HG02852 (cell line): ENCODE data around the gene GAS2L1.

ENCODE experiments used
- ATAC-seq: cut with Tn5 transposase; IDR thresholded peaks from one replicate; pipeline ENCODE4 v1.9.1; 2021; ENCODE audit warnings: mild to moderate bottlenecking, moderate library complexity; ENCODE audit not compliant: unreplicated experiment

Gene GAS2L1

DNA sequence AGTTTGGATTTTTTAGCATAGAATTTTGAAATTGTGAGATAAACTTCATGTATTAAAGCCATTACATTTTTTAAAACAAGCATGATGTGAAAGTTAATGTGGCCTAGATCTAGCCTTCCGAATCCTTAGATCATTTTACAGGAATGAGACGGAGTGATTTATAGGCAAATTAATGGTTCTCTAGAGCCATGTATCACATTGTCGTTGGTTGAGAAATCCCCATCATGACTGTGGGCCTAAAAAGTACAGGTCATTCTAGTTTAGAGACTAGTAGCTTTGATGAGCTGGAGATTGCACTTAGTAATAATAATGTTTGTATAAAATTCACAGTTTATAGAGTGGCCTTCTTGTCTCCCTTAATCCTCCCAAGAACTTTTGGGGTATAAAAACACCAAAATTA lies 31.3 kb upstream of the GAS2L1 start:
- no peak for ATAC-seq

DNA sequence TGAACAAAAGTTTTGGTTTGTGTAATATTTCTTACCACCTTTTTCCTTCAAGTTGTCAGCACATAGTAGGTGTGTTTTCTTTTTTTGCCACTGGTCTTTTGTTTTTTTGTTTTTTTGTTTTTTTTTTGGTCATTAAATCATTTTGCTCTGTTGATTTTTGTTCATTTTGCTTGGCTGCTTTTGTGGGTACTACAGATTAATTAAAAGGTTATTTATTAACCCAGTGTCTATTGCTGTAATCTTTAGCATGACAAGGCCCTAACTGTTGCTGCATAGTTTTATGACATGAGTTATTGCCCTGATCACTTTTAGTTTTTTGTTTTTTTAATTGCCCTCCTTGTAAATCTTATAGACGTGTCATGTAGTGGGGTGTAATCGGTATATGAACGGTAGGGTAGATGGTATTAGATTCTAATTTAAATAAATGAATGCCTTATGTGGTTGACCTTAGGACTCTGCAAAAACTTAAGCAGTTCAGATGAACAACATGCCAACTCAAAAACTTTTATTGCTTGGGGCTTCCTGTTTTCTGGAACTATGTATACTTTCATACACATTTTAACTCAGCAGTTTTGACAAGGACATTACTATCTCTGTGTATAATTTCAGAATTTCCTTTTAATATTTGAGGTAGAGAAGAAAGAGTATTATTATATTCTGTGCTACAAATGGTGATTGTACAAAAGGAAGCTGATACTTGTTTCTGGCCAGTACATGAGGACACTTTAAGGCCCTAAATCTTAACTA lies 30.5 kb upstream of the GAS2L1 start:
- no peak for ATAC-seq

GRCh38 chr22:29277927-29278326 lies 28.5 kb upstream of the GAS2L1 start:
- no peak for ATAC-seq

- ATAC-seq: no peak
These were observed 22.3 kb upstream of the GAS2L1 start for GRCh38 chr22:29284196-29284595.

DNA sequence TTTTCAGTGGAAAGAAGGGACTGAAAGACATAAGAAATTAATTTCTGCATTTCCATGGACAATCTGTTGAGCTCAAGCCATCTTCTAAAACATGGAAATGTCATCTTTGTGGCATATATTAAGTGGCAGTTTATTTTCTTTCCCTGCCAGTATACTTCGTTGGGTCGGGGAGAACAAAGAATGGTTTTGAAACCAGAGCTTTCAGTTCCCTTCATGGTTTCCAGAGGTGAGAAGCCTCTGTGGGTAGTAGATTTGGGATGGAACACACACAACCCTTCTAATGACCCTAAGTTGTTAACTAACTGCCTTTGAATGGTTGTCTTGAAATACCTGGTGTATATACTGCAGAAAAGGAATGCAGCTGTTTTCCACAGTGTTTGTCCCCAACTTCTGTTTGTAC lies 17.6 kb upstream of the GAS2L1 start:
- no peak for ATAC-seq

DNA sequence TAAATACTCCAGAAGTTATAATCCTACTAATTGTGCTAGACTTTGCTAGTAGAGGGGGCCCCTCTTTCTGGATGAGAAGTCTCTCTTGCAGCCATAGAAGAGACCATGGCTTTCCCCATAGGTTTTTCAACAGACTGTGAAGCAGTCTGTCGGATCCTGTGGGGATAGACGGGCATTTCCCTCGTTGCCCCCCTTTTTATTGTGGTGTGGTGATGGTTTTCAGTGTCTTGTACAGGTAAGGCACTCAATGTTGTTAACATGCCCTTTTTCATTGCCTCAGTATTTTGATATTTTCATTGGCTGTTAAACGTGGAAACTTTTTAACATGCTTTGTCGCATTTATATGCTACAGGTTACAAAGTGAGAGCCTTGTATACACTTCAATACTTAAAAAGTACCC lies 16.4 kb upstream of the GAS2L1 start:
- no peak for ATAC-seq

GRCh38 chr22:29291215-29291614 lies 15.2 kb upstream of the GAS2L1 start:
- no peak for ATAC-seq

- no peak for ATAC-seq
These were observed 14.1 kb upstream of the GAS2L1 start for GRCh38 chr22:29292379-29292778.

GRCh38 chr22:29298641-29299040 lies 7.8 kb upstream of the GAS2L1 start:
- no peak for ATAC-seq

DNA sequence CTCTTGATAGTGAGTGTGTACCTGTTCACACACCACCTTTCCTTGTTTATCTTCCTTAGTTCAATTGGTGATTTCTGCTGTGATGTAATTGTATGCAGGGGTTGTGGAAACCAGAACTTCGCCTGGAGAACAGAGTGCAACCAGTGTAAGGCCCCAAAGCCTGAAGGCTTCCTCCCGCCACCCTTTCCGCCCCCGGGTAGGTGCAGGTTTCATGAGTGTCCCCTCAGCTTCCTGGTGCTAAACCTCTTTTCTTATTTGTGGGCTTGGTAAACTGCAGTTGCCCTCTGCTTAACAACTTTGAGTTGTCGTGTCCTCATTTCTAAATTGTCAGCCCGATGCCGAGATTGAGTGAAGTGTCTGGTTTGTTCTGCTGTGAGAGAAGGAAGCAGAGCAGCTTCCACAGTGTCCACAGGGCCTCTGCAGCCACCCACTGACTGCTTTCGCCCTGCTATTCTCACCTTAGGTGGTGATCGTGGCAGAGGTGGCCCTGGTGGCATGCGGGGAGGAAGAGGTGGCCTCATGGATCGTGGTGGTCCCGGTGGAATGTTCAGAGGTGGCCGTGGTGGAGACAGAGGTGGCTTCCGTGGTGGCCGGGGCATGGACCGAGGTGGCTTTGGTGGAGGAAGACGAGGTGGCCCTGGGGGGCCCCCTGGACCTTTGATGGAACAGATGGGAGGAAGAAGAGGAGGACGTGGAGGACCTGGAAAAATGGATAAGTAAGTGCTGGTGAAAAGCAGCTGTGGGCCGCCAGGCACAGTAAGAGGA lies 7.1 kb upstream of the GAS2L1 start:
- no peak for ATAC-seq

DNA sequence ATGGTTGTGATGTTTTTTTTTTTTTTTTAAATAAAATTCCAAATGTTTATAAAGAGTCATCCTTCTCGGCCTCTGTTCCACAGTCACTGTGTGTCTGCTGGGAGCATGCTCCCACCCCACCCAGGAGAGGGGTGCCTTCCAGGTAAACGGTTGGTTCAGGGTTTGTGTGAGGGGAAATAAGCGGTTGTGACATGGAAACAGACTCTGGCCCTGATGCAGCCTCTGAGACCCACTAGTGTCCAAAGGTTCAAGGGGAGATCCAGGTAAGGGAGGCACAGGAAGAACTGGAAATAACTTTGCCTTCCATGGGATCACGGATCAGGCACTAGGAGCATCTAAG lies 6.0 kb upstream of the GAS2L1 start:
- no peak for ATAC-seq

DNA sequence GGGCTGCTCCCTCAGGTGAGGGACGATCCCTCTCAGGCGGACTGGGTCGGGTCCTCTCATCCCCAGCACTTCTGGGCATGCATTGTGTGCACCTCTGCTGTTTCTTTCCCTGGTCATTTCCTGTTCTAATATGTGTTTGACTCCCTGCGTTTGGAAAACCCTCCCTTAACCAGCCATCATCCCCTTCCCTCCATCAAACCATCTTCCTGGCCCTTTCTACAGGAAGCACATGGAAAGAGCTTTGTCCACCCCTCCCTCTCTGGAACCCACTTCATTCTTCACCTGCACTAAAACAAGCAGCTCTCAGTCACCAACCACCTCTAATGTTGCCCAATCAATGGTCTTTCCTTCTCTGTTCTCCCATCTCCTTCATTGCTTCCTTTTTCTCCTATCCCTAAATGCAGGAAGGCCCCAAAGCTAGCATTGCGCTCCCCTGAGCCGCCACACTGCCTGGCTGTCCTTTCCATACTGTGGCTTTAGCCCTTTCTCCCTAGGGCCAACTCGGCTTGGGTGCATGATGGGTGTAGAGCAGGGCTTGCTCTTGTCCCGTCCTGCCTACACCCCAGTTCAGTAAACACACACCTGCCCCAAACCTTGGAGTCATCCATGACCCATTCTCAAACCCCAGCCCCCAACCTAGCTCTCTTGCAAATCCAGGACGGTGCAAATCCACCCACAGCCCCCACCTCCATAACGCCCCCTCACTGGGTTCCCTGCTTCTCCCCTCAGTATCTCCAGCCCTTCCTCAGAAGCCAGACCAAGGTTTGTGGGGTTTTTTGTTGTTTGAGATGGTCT lies 5.4 kb upstream of the GAS2L1 start:
- ATAC-seq: no peak

GRCh38 chr22:29301716-29302401 lies 4.6 kb upstream of the GAS2L1 start:
- no peak for ATAC-seq

DNA sequence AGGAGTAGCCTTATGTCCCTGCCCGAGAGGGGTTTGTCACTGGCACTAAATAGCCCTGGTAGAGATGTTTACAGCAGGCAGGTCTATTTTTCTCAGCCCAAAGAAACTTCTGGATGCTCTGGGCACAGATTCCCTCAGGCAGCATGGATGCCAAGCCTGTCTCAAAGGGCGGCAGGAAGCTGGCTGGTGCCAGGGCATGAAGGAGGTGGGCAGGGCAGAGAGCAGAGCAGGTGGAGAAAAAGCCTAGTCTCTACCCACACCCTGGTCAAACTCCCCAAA lies 4.1 kb upstream of the GAS2L1 start:
- no peak for ATAC-seq

DNA sequence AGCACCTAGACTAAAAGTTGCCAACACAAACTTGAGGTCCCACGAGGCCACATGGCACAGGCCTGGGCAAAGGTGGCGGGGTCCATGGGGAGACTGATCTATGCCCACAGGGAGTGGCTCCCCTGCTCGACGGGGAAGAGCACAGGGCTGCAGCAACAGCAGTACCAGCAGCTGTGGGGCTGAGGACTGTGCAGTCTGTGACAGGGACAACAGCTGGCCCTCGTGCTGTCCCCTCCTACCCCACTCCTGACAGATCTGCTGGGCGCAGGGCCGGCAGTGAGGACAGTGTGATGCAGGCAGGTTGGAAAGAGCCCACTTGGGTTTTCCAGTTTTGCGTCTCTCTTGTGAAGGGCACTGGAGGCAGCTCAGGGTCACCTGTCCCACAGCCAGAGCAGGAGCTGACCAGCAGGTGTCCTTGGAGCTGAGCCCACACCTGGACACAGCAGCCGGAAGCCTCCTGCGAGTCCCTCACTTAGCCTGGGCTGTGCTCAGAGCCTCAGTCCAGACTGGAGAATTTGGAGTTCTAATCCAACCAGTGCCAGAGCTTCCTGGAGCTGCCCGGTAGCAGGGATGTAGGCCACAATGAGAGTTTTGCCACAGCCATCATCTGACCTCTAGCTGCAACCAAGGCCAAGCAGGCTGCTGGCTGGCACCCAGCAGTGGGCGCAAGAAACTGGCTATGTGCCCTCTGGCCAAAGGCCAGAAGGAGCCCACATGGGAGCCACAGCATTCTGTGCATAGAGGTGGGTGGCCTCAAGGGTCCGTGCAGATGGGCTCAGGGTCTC lies 3.6 kb upstream of the GAS2L1 start:
- no peak for ATAC-seq

DNA sequence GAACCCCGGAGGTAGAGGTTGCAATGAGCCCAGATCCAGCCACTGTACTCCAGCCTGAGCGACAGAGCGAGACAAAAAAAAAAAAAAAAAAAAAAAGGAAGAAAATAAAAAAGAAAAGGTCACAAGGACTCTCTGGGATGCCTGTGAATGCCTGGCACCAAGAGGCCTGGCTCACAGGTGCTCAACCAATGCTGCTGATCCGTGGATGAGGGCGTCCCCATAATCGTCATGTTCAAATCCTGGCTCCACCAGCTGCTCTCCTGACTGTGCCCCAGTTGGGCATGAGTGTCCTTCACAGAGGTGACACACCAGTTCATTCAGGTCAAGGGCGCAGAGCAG lies 645 bp upstream of the GAS2L1 start:
- ATAC-seq: no peak

DNA sequence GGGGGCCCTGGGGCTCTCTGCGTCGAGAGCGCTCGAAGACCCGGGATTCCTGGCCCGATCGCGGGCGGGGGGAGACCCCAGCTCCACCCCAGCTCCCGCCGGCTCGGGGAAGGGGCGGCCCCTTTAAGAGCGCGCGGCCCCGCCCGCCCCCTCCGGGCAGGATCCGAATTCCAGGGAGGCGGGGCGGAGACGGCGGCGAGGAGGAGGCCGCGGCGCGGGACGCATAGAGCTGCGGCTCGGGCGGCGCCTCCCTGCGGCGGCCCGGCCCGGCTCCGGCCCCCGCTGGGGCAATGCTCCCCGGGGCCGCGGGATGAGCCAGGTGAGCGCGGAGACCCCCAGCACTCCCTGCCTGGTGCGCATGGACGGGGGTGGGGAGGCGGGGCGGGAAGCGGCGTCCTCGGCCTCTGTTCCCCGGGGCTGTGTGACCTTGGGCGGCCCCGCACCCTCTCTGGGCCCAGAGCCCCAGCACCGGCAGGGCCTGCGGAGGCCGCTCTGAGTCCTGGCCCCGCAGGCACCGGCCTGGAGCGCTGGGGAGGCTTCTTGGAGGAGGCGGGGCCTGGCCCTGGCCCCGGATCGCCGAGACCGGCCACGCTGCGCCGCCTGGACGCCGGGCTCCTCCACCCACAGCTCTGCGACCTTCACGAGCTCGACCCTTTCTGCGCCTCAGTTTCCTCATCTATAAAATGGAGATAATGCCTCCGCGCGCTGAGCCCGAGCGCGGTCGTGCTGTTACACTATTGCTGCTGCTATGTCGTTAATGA lies 565 bp downstream of the GAS2L1 start:
- ATAC-seq: no peak

DNA sequence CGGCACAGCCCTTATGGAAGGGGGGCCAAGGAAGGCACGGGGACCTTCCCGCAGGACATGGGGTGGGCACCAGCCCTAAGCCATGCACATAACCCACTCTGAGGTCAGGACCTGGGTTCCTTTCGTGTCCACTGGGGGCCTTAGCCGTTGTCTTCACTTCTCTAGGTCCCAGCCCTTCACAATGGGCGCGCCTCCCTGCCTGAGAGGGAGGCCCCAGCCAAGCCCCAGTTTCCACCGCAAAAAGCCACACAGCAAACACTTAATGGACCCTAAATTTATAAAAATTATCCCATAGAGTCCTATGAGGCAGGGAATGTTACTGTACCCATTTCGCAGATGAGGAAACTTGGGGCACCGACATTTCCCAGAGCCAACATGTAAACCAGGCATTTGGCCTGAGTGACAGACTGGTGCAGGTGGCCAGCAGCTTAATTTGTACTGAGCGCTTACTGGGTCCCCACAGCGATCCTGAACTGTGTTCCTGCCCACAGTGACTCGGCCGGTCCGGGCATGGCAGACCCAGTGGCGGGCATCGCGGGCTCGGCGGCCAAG lies 1.2 kb downstream of the GAS2L1 start:
- ATAC-seq: no peak

DNA sequence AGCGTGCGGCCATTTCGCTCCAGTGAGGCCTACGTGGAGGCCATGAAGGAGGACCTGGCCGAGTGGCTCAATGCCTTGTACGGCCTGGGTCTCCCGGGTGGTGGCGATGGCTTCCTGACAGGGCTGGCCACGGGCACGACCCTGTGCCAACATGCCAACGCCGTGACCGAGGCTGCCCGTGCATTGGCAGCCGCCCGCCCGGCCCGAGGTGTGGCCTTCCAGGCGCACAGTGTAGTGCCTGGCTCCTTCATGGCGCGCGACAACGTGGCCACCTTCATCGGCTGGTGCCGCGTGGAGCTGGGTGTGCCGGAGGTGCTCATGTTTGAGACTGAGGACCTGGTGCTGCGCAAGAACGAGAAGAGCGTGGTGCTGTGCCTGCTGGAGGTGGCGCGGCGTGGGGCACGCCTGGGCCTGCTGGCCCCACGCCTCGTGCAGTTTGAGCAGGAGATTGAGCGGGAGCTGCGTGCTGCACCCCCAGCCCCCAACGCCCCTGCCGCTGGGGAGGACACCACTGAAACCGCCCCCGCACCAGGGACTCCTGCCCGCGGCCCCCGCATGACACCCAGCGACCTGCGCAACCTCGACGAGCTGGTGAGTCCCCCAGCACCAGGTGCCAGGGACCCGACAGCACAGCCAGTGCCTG lies 1.8 kb downstream of the GAS2L1 start:
- ATAC-seq: no peak
